Peyer's patch (tissue), 4 donors: ENCODE measurements around the gene F2RL2. TPM values are rescaled to one million over a fixed set of nuclear protein-coding genes. Genes with fewer than 3 reads are reported as not detected.

Experiments
- DNase-seq, 3 donors: peaks; one replicate each; pipeline ENCODE4 v3.0.0-alpha.2; 2017 to 2019
- H3K27ac ChIP-seq, 4 donors: fragments of 200-600 bp; sonication (generic); one replicate each; pipeline ENCODE4 v1.5.1; 2016 to 2019
- H3K27me3 ChIP-seq, 2 donors: fragments of 200-600 bp; sonication (generic); one replicate each; pipeline ENCODE4 v1.5.1; 2019
- H3K36me3 ChIP-seq, 3 donors: fragments of 200-600 bp; sonication (generic); one replicate each; pipeline ENCODE4 v1.5.1; 2016 to 2019
- H3K4me1 ChIP-seq, 4 donors: fragments of 200-600 bp; sonication (generic); one replicate each; pipeline ENCODE4 v1.5.1; 2016 to 2019
- H3K4me3 ChIP-seq, 4 donors: fragments of 200-600 bp; sonication (generic); 1 replicate in 3 of 4; 2 replicates in 1 of 4; pipeline ENCODE4 v1.5.1; 2016 to 2019; ENCODE audit warnings: mild to moderate bottlenecking in 1 of 4
- H3K9me3 ChIP-seq, 4 donors: fragments of 200-600 bp; sonication (generic); one replicate each; pipeline ENCODE4 v1.5.1; 2016 to 2019; ENCODE audit warnings: mild to moderate bottlenecking in 1 of 4
- POLR2A ChIP-seq, 2 donors: fragments of 450-650 bp; IDR thresholded peaks; one replicate each; pipeline ENCODE4 v1.5.1; 2017; ENCODE audit warnings: antibody characterized with exemption in 2 of 2, mild to moderate bottlenecking in 2 of 2, moderate library complexity in 2 of 2
- total RNA-seq, 4 donors: library from RNA; depleted of rRNA; stranded (reverse); fragments of >200 nt; gene quantifications; one replicate each; pipeline ENCODE4 v1.1.0, GENCODE V29; 2016
- TF ChIP-seq, protein P1 (sequence below), 6 experiments: fragments of 450-650 bp in 4 of 6; fragments of 200-600 bp in 2 of 6; sonication (generic) in 1 of 6; IDR thresholded peaks; one replicate each; pipeline ENCODE4 v1.5.1; 2017 to 2019; ENCODE audit warnings: antibody characterized with exemption in 6 of 6, mild to moderate bottlenecking in 3 of 6, moderate library complexity in 1 of 6

F2RL2 gene
- total RNA-seq, 4 donors from 2014 or later: 0.70 to 3.3 (median 1.1) TPM

DNA sequence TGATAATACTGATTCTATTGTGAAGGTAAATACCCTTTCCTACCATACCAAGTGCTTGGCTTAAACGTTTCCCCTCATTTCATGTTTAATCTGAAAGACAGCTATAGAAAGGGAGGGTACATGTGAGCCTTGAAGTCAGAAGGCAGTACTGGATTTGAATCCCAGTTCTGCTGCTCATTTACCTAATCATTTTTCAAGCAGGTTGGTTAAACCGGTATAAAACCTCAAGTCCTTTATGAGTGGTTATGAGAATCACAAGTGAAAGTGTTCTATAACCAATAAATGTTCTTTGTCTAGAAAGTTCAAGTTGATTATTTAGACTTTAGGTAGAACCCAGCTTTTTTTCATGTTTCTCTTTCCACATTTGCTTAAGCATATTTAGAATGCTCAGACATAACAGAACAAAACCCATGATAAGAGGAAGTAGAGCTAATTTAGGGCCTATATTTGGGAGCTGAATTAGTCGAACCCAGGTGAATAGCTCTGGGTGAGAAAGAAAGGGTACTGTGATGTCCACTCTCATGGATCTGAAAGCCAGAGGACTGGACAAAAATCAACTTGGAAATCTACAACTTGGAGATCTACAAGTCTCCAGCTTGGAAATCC is 29.7 kb upstream of the F2RL2 start:
- no peak for DNase-seq
- Histone ChIP-seq H3K36me3 (peaks cover 0 to 13% (median 0%) of the 10 kb centered on the region in 3 donors), H3K4me1 (no peaks in the 10 kb centered on the region), H3K27ac (no peak overlapping the region), H3K4me3 (no peak overlapping the region), H3K27me3 (no peaks in the 10 kb centered on the region), H3K9me3 (peaks cover 0 to 9% (median 2%) of the 10 kb centered on the region in 4 donors)
- no peak for TF ChIP-seq POLR2A (IDR thresholded peaks at IDR 0.05)
- TF ChIP-seq, protein P1, sequence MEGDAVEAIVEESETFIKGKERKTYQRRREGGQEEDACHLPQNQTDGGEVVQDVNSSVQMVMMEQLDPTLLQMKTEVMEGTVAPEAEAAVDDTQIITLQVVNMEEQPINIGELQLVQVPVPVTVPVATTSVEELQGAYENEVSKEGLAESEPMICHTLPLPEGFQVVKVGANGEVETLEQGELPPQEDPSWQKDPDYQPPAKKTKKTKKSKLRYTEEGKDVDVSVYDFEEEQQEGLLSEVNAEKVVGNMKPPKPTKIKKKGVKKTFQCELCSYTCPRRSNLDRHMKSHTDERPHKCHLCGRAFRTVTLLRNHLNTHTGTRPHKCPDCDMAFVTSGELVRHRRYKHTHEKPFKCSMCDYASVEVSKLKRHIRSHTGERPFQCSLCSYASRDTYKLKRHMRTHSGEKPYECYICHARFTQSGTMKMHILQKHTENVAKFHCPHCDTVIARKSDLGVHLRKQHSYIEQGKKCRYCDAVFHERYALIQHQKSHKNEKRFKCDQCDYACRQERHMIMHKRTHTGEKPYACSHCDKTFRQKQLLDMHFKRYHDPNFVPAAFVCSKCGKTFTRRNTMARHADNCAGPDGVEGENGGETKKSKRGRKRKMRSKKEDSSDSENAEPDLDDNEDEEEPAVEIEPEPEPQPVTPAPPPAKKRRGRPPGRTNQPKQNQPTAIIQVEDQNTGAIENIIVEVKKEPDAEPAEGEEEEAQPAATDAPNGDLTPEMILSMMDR (IDR thresholded peaks at IDR 0.05): no peak

- no peak overlapping the region for H3K27ac ChIP-seq
- peaks cover 0 to 12% (median 0%) of the 10 kb centered on the region in 3 donors for H3K36me3 ChIP-seq
- no peak for TF ChIP-seq POLR2A (IDR thresholded peaks at IDR 0.05)
- TF ChIP-seq, protein P1 (IDR thresholded peaks at IDR 0.05): no peak
- peaks cover 0 to 9% (median 2%) of the 10 kb centered on the region in 4 donors for H3K9me3 ChIP-seq
- DNase-seq: no peak
- no peaks in the 10 kb centered on the region for H3K27me3 ChIP-seq
- no peaks in the 10 kb centered on the region for H3K4me1 ChIP-seq
- no peak overlapping the region for H3K4me3 ChIP-seq
These were observed 25.9 kb upstream of the F2RL2 start for GRCh38 chr5:76649140-76649539.

DNA sequence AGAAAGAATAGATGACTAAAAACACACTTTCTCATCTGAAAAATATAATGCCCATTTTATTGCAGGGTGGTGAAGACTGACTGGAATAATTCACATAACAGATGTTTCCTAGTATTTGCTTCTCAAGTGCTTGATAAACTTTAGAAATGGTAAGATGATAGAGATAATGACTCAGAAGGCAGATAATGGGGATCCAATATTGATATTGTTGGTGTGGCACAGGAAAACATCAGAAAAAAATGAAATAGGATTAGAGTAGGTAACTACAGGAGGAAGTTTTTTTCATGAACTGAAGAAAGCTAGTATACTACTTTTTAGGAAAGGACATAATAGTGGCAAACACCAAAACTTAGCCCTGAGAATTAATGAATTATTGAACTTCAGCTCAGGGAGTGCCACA is 20.2 kb upstream of the F2RL2 start:
- H3K4me1 ChIP-seq: no peaks in the 10 kb centered on the region
- H3K27me3 ChIP-seq: no peaks in the 10 kb centered on the region
- H3K9me3 ChIP-seq: no peaks in the 10 kb centered on the region
- H3K36me3 ChIP-seq: peaks cover 0 to 28% (median 0%) of the 10 kb centered on the region in 3 donors
- no peak for DNase-seq
- no peak overlapping the region for H3K4me3 ChIP-seq
- TF ChIP-seq, protein P1 (IDR thresholded peaks at IDR 0.05): no peak
- TF ChIP-seq POLR2A (IDR thresholded peaks at IDR 0.05): no peak
- no peak overlapping the region for H3K27ac ChIP-seq

GRCh38 chr5:76642390-76643040 is 19.3 kb upstream of the F2RL2 start:
- H3K4me3 ChIP-seq: no peak overlapping the region

GRCh38 chr5:76641514-76642120 is 18.4 kb upstream of the F2RL2 start:
- H3K27me3 ChIP-seq: no peaks in the 10 kb centered on the region
- H3K4me3 ChIP-seq: no peak overlapping the region
- no peaks in the 10 kb centered on the region for H3K4me1 ChIP-seq
- H3K27ac ChIP-seq: no peak overlapping the region
- H3K36me3 ChIP-seq: peaks cover 0 to 25% (median 0%) of the 10 kb centered on the region in 3 donors
- DNase-seq: peak in 2 of 3 donors; percentile 65 to 82
- no peaks in the 10 kb centered on the region for H3K9me3 ChIP-seq
- no peak for TF ChIP-seq POLR2A (IDR thresholded peaks at IDR 0.05)
- TF ChIP-seq, protein P1 (IDR thresholded peaks at IDR 0.05): peak in 5 of 6 experiments; percentile 45 to 73 (median 71)

More at GRCh38 chr5:76642390-76643040, 19.3 kb upstream of the F2RL2 start:
- H3K27me3 ChIP-seq: no peaks in the 10 kb centered on the region
- H3K4me1 ChIP-seq: no peaks in the 10 kb centered on the region
- peaks cover 0 to 22% (median 0%) of the 10 kb centered on the region in 3 donors for H3K36me3 ChIP-seq
- no peak for TF ChIP-seq POLR2A (IDR thresholded peaks at IDR 0.05)
- TF ChIP-seq, protein P1 (IDR thresholded peaks at IDR 0.05): no peak
- DNase-seq: no peak
- H3K9me3 ChIP-seq: no peaks in the 10 kb centered on the region
- H3K27ac ChIP-seq: no peak overlapping the region
